GM08714 (cell line): ENCODE data around the gene PROK1.

Experiments used
- H3K4me3 ChIP-seq: fragments of 200-500 bp; sonication (Bioruptor generic); 2 replicates; pipeline ENCODE4 v1.5.1; 2014; ENCODE audit warnings: mild to moderate bottlenecking, low read length, inconsistent platforms
- ZNF274 ChIP-seq: IDR thresholded peaks from 2 replicates; pipeline ENCODE4 v1.6.1; 2012; ENCODE audit warnings: mild to moderate bottlenecking, low read depth, low read length

Gene PROK1

GRCh38 chr1:110443451-110443850 lies 7.5 kb upstream of the PROK1 start:
- TF ChIP-seq ZNF274, result no peak
- no peak overlapping the region for H3K4me3 ChIP-seq

- TF ChIP-seq ZNF274, result no peak
Observed at GRCh38 chr1:110444561-110444960, 6.4 kb upstream of the PROK1 start.

GRCh38 chr1:110449661-110450651 lies 993 bp upstream of the PROK1 start:
- no peak overlapping the region for H3K4me3 ChIP-seq
- TF ChIP-seq ZNF274, result no peak

More at GRCh38 chr1:110444561-110444960, 6.4 kb upstream of the PROK1 start:
- H3K4me3 ChIP-seq, result no peak overlapping the region

- no peak overlapping the region for H3K4me3 ChIP-seq
- no peak for TF ChIP-seq ZNF274
Observed at GRCh38 chr1:110452330-110452729, 1.4 kb downstream of the PROK1 start.

GRCh38 chr1:110453829-110454228 lies 2.9 kb downstream of the PROK1 start:
- TF ChIP-seq ZNF274, result no peak
- H3K4me3 ChIP-seq, result no peak overlapping the region

GRCh38 chr1:110454328-110454727 lies 3.4 kb downstream of the PROK1 start:
- H3K4me3 ChIP-seq, result no peak overlapping the region
- TF ChIP-seq ZNF274, result no peak

GRCh38 chr1:110455151-110455550 lies 4.2 kb downstream of the PROK1 start:
- no peak overlapping the region for H3K4me3 ChIP-seq
- no peak for TF ChIP-seq ZNF274

- no peak for TF ChIP-seq ZNF274
- no peak overlapping the region for H3K4me3 ChIP-seq
Observed at GRCh38 chr1:110457206-110457605, 6.3 kb downstream of the PROK1 start.

GRCh38 chr1:110460253-110461220 lies 9.6 kb downstream of the PROK1 start:
- no peak for TF ChIP-seq ZNF274

GRCh38 chr1:110462093-110462492 lies 11.1 kb downstream of the PROK1 start:
- TF ChIP-seq ZNF274, result no peak
- no peak overlapping the region for H3K4me3 ChIP-seq

More at GRCh38 chr1:110460253-110461220, 9.6 kb downstream of the PROK1 start:
- no peak overlapping the region for H3K4me3 ChIP-seq

- no peak for TF ChIP-seq ZNF274
- H3K4me3 ChIP-seq, result no peak overlapping the region
Observed at GRCh38 chr1:110462964-110463363, 12.0 kb downstream of the PROK1 start.

- H3K4me3 ChIP-seq, result no peak overlapping the region
- no peak for TF ChIP-seq ZNF274
Observed at GRCh38 chr1:110463725-110464124, 12.8 kb downstream of the PROK1 start.

GRCh38 chr1:110464340-110464739 lies 13.4 kb downstream of the PROK1 start:
- no peak for TF ChIP-seq ZNF274
- H3K4me3 ChIP-seq, result no peak overlapping the region
